Psoas muscle (tissue), 8 donors: Measurements from ENCODE around the gene ABR. TPM values are rescaled to one million over a fixed set of nuclear protein-coding genes. Genes with fewer than 3 reads are reported as not detected.

Experiments used
- ATAC-seq, 4 donors: fragments of 200-7000 bp; cut with Tn5 transposase; one replicate each; pipeline ENCODE4 v1.9.1; 2020; ENCODE audit warnings: moderate library complexity in 3 of 4, mild to moderate bottlenecking in 2 of 4
- DNase-seq, 2 donors: peaks; one replicate each; pipeline ENCODE4 v3.0.0-alpha.2; 2020
- H3K27ac ChIP-seq: fragments of 200-600 bp; one replicate; pipeline ENCODE4 v1.8.0; 2022
- H3K27me3 ChIP-seq, 3 donors: fragments of 200-600 bp in 1 of 3; one replicate each; pipeline versions ENCODE4 v1.6.1 to v1.8.0; 2013 to 2022; ENCODE audit warnings: low read length in 2 of 3, mild to moderate bottlenecking in 2 of 3, moderate library complexity in 1 of 3; ENCODE audit not compliant: insufficient read depth in 3 of 3
- H3K36me3 ChIP-seq, 2 donors: fragments of 200-600 bp in 1 of 2; one replicate each; pipeline versions ENCODE4 v1.6.1 to v1.8.0; 2013 to 2022; ENCODE audit warnings: low read depth in 1 of 2, mild to moderate bottlenecking in 1 of 2, moderate library complexity in 1 of 2; ENCODE audit not compliant: insufficient read depth in 1 of 2
- H3K4me1 ChIP-seq: fragments of 200-600 bp; one replicate; pipeline ENCODE4 v1.8.0; 2022
- H3K4me3 ChIP-seq: fragments of 200-600 bp; one replicate; pipeline ENCODE4 v1.8.0; 2022; ENCODE audit warnings: mild to moderate bottlenecking
- H3K9me3 ChIP-seq: fragments of 200-600 bp; one replicate; pipeline ENCODE4 v1.8.0; 2022
- CTCF ChIP-seq: fragments of 200-600 bp; IDR thresholded peaks from one replicate; pipeline ENCODE4 v1.8.0; 2022; ENCODE audit warnings: antibody characterized with exemption
- WGBS, 3 donors: extraction: QIAGEN DNeasy Blood & Tissue Kit; methylation state at CpG; one replicate each; pipeline versions ENCODE4 v1.1.6 to v1.1.7; 2013; 5-methylcytosine and 5-hydroxymethylcytosine counted together
- intact Hi-C, 2 donors: fragments of 100-400 bp; cut with DNase I; formaldehyde crosslinking; loops; one replicate each; pipeline versions ENCODE4 v1.11.0 to v1.14.2; 2022
- polyA plus RNA-seq, 3 donors: library from polyadenylated mRNA; stranded (reverse); fragments of 200-250 nt; gene quantifications; one replicate each; pipeline ENCODE4 v1.2.3, GENCODE V29; 2013
- total RNA-seq, 4 donors: library from RNA; stranded (reverse); fragmentation: NEBNext Ultra II Directional in 2 of 4; extraction: Animal tissue kit (Norgen Biotek cat#: 25700) in 2 of 4; gene quantifications; one replicate each; pipeline versions ENCODE4 v1.2.1 to v1.2.4, GENCODE V29; 2021 to 2023
- donor health status: healthy with polysubstance abuse.
- donor health status: DM: no; HTN: no; CAD: no; lungs with moderate emphysema.
- donor health status: Bipolar disorder and iron deficiency.
- donor health status: healthy.
- donor health status: DM: yes; HTN: yes; CAD: no.
- donor health status: DM: no; HTN: no; CAD: no.
- donor health status: DM: no; HTN: no; CAD: no.
- donor health status: DM: yes; HTN: yes; CAD: no.

Gene ABR
- total and polyA plus RNA-seq, 7 donors, result 5.8 to 25.4 (median 9.8) TPM

DNA sequence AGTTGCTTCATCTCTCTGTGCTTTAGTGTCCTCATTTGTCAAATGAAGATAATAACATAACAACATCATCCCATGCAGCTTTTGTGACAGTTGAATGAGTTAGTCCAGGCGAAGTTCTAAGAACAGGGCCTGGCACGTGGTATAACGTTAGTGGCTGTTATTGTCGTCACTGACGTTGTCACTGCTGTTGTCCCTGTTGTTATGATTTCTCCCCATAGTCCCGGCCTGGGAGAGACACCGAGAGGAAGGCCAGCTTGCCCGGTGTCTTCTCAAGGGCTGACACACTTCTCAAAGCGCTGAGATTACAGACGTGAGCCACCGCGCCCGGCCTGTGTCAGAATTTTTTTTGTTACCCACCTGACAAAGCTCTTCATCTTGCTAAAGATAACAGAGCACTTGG, 29.9 kb downstream of the ABR start:
- 89 to 92% (median 89%) methylated on average over 13 of the region's 13 CpGs for WGBS, 3 donors
- DNase-seq, result no peak
- Histone ChIP-seq H3K9me3 (no peaks in the 10 kb centered on the region), H3K27ac (no peak overlapping the region), H3K36me3 (no peaks in the 10 kb centered on the region), H3K27me3 (peaks cover 0 to 14% (median 8%) of the 10 kb centered on the region in 3 donors), H3K4me1 (no peaks in the 10 kb centered on the region), H3K4me3 (no peak overlapping the region)
- intact Hi-C loops, result no loop called here
- TF ChIP-seq CTCF, result no peak
- no peak for ATAC-seq

- peak in 1 of 2 donors; percentile 17 for DNase-seq
Measured at GRCh38 chr17:1147664-1148063, 32.1 kb downstream of the ABR start.

GRCh38 chr17:1146561-1147265, 33.1 kb downstream of the ABR start:
- Histone ChIP-seq H3K27ac (no peak overlapping the region), H3K4me1 (no peaks in the 10 kb centered on the region), H3K9me3 (no peaks in the 10 kb centered on the region), H3K4me3 (no peak overlapping the region), H3K27me3 (peaks cover 0 to 12% (median 3%) of the 10 kb centered on the region in 3 donors), H3K36me3 (no peaks in the 10 kb centered on the region)
- 78 to 84% (median 80%) methylated on average over 8 to 9 of the region's 9 CpGs for WGBS, 3 donors
- intact Hi-C loops, result no loop called here
- DNase-seq, result no peak
- TF ChIP-seq CTCF, result no peak
- ATAC-seq, result no peak

More at GRCh38 chr17:1147664-1148063, 32.1 kb downstream of the ABR start:
- peak; percentile 24 for TF ChIP-seq CTCF
- no peaks in the 10 kb centered on the region for H3K9me3 ChIP-seq
- H3K27me3 ChIP-seq, result peaks cover 0 to 12% (median 8%) of the 10 kb centered on the region in 3 donors
- no peak overlapping the region for H3K27ac ChIP-seq
- WGBS, 3 donors, result 58 to 61% (median 59%) methylated on average over 8 of the region's 8 CpGs
- H3K4me3 ChIP-seq, result no peak overlapping the region
- H3K36me3 ChIP-seq, result no peaks in the 10 kb centered on the region
- peak; percentile 44 to 65 (median 62) for ATAC-seq
- no peaks in the 10 kb centered on the region for H3K4me1 ChIP-seq
- intact Hi-C loops, result no loop called here

GRCh38 chr17:1145311-1145986, 34.3 kb downstream of the ABR start:
- Histone ChIP-seq H3K27me3 (peaks cover 0 to 9% (median 3%) of the 10 kb centered on the region in 3 donors), H3K36me3 (no peaks in the 10 kb centered on the region), H3K4me3 (no peak overlapping the region), H3K4me1 (no peaks in the 10 kb centered on the region), H3K9me3 (no peaks in the 10 kb centered on the region), H3K27ac (no peak overlapping the region)
- ATAC-seq (no peak), DNase-seq (no peak)
- 84 to 88% (median 87%) methylated on average over 14 of the region's 14 CpGs for WGBS, 3 donors
- intact Hi-C loops, result no loop called here
- TF ChIP-seq CTCF, result no peak
